GM21786 (cell line): ENCODE results near the gene ANKS1B.
A peak's percentile ranks its signal among the peaks of the same experiment; 100 is the strongest.

Experiments used
- ATAC-seq: cut with Tn5 transposase; IDR thresholded peaks from one replicate; pipeline ENCODE4 v1.9.1; 2021; ENCODE audit not compliant: unreplicated experiment

The ANKS1B gene

GRCh38 chr12:99493197-99493596 lies 491.5 kb downstream of the ANKS1B start:
- ATAC-seq = no peak

- ATAC-seq = no peak
Measured at GRCh38 chr12:99486277-99486676, 498.5 kb downstream of the ANKS1B start.

GRCh38 chr12:99479149-99479548 lies 505.6 kb downstream of the ANKS1B start:
- ATAC-seq = no peak

- ATAC-seq = no peak
Measured at GRCh38 chr12:99476956-99477355, 507.8 kb downstream of the ANKS1B start.

GRCh38 chr12:99455350-99456035 lies 529.2 kb downstream of the ANKS1B start:
- no peak for ATAC-seq

- no peak for ATAC-seq
Measured at GRCh38 chr12:99454539-99455172, 530.1 kb downstream of the ANKS1B start.

- ATAC-seq = peak; percentile 57
Measured at GRCh38 chr12:99453836-99454538, 530.7 kb downstream of the ANKS1B start.

- no peak for ATAC-seq
Measured at GRCh38 chr12:99450036-99450630, 534.6 kb downstream of the ANKS1B start.

GRCh38 chr12:99444859-99445316 lies 539.8 kb downstream of the ANKS1B start:
- peak; percentile 67 for ATAC-seq

- ATAC-seq = no peak
Measured at GRCh38 chr12:99442758-99443157, 542.0 kb downstream of the ANKS1B start.

- ATAC-seq = no peak
Measured at GRCh38 chr12:99439399-99439798, 545.3 kb downstream of the ANKS1B start.

GRCh38 chr12:99436584-99436983 lies 548.2 kb downstream of the ANKS1B start:
- peak; percentile 99 for ATAC-seq

- no peak for ATAC-seq
Measured at GRCh38 chr12:99435095-99435791, 549.5 kb downstream of the ANKS1B start.

- ATAC-seq = no peak
Measured at GRCh38 chr12:99433155-99433554, 551.6 kb downstream of the ANKS1B start.

- ATAC-seq = no peak
Measured at GRCh38 chr12:99431203-99431602, 553.5 kb downstream of the ANKS1B start.

GRCh38 chr12:99427104-99427503 lies 557.6 kb downstream of the ANKS1B start:
- peak; percentile 79 for ATAC-seq

- ATAC-seq = no peak
Measured at GRCh38 chr12:99418379-99418778, 566.4 kb downstream of the ANKS1B start.

- no peak for ATAC-seq
Measured at GRCh38 chr12:99413751-99414150, 571.0 kb downstream of the ANKS1B start.

- peak; percentile 64 for ATAC-seq
Measured at GRCh38 chr12:99393763-99394162, 591.0 kb downstream of the ANKS1B start.

- ATAC-seq = no peak
Measured at GRCh38 chr12:99392091-99392850, 592.5 kb downstream of the ANKS1B start.
